HL-60 (cell line): ENCODE data around the gene PRKCI.

Experiments used
- CTCF ChIP-seq: IDR thresholded peaks from one replicate; pipeline ENCODE4 v1.5.1; 2011; ENCODE audit warnings: low read length, control low read depth, inconsistent platforms; ENCODE audit not compliant: insufficient read depth
- GABPA ChIP-seq: IDR thresholded peaks from 2 replicates; pipeline ENCODE4 v1.6.1; 2012; ENCODE audit warnings: low read depth
- POLR2AphosphoS5 ChIP-seq: IDR thresholded peaks from 2 replicates; pipeline ENCODE4 v1.6.1; 2012; ENCODE audit warnings: low read depth
- REST ChIP-seq: IDR thresholded peaks from 2 replicates; pipeline ENCODE4 v1.6.1; 2012; ENCODE audit warnings: low read depth; ENCODE audit not compliant: insufficient replicate concordance

- TF ChIP-seq CTCF (no peak), GABPA (no peak), POLR2AphosphoS5 (no peak), REST (no peak)
These were observed 83.8 kb downstream of the PRKCI start for GRCh38 chr3:170306015-170306414.
